ENCODE results near the gene EIF4E1B.
A peak's percentile ranks its signal among the peaks of the same experiment; 100 is the strongest.

The EIF4E1B gene

GRCh38 chr5:176606875-176607274 is 23.6 kb upstream of the EIF4E1B start:
- no peak for DNase-seq

- DNase-seq = no peak
Measured at GRCh38 chr5:176608142-176608705, 22.3 kb upstream of the EIF4E1B start.

GRCh38 chr5:176608937-176609723 is 21.3 kb upstream of the EIF4E1B start:
- DNase-seq = no peak

GRCh38 chr5:176609724-176610434 is 20.6 kb upstream of the EIF4E1B start, which contains the start of gene GPRIN1:
Gene GPRIN1 (minus strand): TSS chr5:176610156. CDS start chr5:176599834, 10,322 bp downstream.
- DNase-seq = peak; percentile 31

GRCh38 chr5:176610435-176610773 is 20.1 kb upstream of the EIF4E1B start:
- no peak for DNase-seq

- peak; percentile 63 for DNase-seq
Measured at GRCh38 chr5:176611435-176611834, 19.0 kb upstream of the EIF4E1B start.

GRCh38 chr5:176612008-176612407 is 18.5 kb upstream of the EIF4E1B start:
- no peak for DNase-seq

- DNase-seq = no peak
Measured at GRCh38 chr5:176612855-176613254, 17.6 kb upstream of the EIF4E1B start.

- peak; percentile 85 for DNase-seq
Measured at GRCh38 chr5:176614805-176615478, 15.5 kb upstream of the EIF4E1B start.

- no peak for DNase-seq
Measured at GRCh38 chr5:176616511-176616910, 14.0 kb upstream of the EIF4E1B start.

GRCh38 chr5:176618783-176619182 is 11.7 kb upstream of the EIF4E1B start:
- no peak for DNase-seq

GRCh38 chr5:176619203-176619568 is 11.3 kb upstream of the EIF4E1B start:
- peak; percentile 66 for DNase-seq

- DNase-seq = no peak
Measured at GRCh38 chr5:176619569-176620332, 10.7 kb upstream of the EIF4E1B start.

- DNase-seq = peak; percentile 19
Measured at GRCh38 chr5:176620333-176620981, 10.0 kb upstream of the EIF4E1B start.

GRCh38 chr5:176621661-176622079 is 8.8 kb upstream of the EIF4E1B start:
- no peak for DNase-seq

- DNase-seq = no peak
Measured at GRCh38 chr5:176624142-176624541, 6.3 kb upstream of the EIF4E1B start.

- no peak for DNase-seq
Measured at GRCh38 chr5:176624938-176625337, 5.5 kb upstream of the EIF4E1B start.

- no peak for DNase-seq
Measured at GRCh38 chr5:176625512-176625911, 5.0 kb upstream of the EIF4E1B start.

GRCh38 chr5:176625966-176626875 is 4.3 kb upstream of the EIF4E1B start:
- no peak for DNase-seq

- no peak for DNase-seq
Measured at GRCh38 chr5:176626876-176627236, 3.6 kb upstream of the EIF4E1B start.

GRCh38 chr5:176627582-176627981 is 2.9 kb upstream of the EIF4E1B start:
- no peak for DNase-seq

All from HCEC 1CT (cell line).